HCT116 (cell line): Measurements from ENCODE around the gene MZT1.

ENCODE experiments used
- EZH2 ChIP-seq: fragments of 200-600 bp; sonication (generic); IDR thresholded peaks from 2 replicates; pipeline ENCODE4 v1.6.1; 2017; ENCODE audit warnings: antibody characterized with exemption, mixed run types
- POLR2A ChIP-seq: IDR thresholded peaks from 2 replicates; pipeline ENCODE4 v1.7.0; 2011; ENCODE audit warnings: borderline replicate concordance; ENCODE audit not compliant: insufficient read depth, insufficient read length; ENCODE audit errors: extremely low read depth
- POLR2AphosphoS5 ChIP-seq: IDR thresholded peaks from 2 replicates; pipeline ENCODE4 v1.6.1; 2011; ENCODE audit warnings: mild to moderate bottlenecking, low read depth, low read length, moderate library complexity
- TF ChIP-seq, protein P1 (sequence below), 3 experiments: fragments of 200-600 bp in 1 of 3; sonication (generic) in 1 of 3; IDR thresholded peaks in 2 of 3; conservative IDR thresholded peaks in 1 of 3; 2 replicates each; pipeline ENCODE4 v1.5.1; 2012 to 2017; ENCODE audit warnings: low read depth in 2 of 3, low read length in 2 of 3, antibody characterized with exemption in 1 of 3, borderline replicate concordance in 1 of 3, control low read depth in 1 of 3, mild to moderate bottlenecking in 1 of 3, mixed read lengths in 1 of 3, mixed run types in 1 of 3, moderate library complexity in 1 of 3; ENCODE audit not compliant: insufficient read depth in 1 of 3
- TF ChIP-seq, protein P2 (sequence below): IDR thresholded peaks from 2 replicates; pipeline ENCODE4 v1.6.1; 2012
- TF ChIP-seq, protein P3 (sequence below): IDR thresholded peaks from 2 replicates; pipeline ENCODE4 v1.6.1; 2011; ENCODE audit warnings: mild to moderate bottlenecking, low read length, moderate library complexity; ENCODE audit not compliant: insufficient replicate concordance; ENCODE audit errors: extremely low read depth
- TF ChIP-seq, protein P4 (sequence below): IDR thresholded peaks from 2 replicates; pipeline ENCODE4 v1.6.1; 2012

GRCh38 chr13:72740015-72740414 is 12.6 kb upstream of the MZT1 start:
- TF ChIP-seq EZH2: no peak
- TF ChIP-seq, protein P1, sequence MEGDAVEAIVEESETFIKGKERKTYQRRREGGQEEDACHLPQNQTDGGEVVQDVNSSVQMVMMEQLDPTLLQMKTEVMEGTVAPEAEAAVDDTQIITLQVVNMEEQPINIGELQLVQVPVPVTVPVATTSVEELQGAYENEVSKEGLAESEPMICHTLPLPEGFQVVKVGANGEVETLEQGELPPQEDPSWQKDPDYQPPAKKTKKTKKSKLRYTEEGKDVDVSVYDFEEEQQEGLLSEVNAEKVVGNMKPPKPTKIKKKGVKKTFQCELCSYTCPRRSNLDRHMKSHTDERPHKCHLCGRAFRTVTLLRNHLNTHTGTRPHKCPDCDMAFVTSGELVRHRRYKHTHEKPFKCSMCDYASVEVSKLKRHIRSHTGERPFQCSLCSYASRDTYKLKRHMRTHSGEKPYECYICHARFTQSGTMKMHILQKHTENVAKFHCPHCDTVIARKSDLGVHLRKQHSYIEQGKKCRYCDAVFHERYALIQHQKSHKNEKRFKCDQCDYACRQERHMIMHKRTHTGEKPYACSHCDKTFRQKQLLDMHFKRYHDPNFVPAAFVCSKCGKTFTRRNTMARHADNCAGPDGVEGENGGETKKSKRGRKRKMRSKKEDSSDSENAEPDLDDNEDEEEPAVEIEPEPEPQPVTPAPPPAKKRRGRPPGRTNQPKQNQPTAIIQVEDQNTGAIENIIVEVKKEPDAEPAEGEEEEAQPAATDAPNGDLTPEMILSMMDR (IDR thresholded peaks at IDR 0.05 in 2 of 3, conservative IDR thresholded peaks at IDR 0.05 in 1 of 3; ENCODE audit: borderline replicate concordance in 1 of 3, insufficient read depth in 1 of 3, low read depth in 2 of 3, low read length in 2 of 3): no peak
- TF ChIP-seq, protein P2, sequence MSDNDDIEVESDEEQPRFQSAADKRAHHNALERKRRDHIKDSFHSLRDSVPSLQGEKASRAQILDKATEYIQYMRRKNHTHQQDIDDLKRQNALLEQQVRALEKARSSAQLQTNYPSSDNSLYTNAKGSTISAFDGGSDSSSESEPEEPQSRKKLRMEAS: no peak
- TF ChIP-seq POLR2A: no peak
- no peak for TF ChIP-seq POLR2AphosphoS5
- TF ChIP-seq, protein P3, sequence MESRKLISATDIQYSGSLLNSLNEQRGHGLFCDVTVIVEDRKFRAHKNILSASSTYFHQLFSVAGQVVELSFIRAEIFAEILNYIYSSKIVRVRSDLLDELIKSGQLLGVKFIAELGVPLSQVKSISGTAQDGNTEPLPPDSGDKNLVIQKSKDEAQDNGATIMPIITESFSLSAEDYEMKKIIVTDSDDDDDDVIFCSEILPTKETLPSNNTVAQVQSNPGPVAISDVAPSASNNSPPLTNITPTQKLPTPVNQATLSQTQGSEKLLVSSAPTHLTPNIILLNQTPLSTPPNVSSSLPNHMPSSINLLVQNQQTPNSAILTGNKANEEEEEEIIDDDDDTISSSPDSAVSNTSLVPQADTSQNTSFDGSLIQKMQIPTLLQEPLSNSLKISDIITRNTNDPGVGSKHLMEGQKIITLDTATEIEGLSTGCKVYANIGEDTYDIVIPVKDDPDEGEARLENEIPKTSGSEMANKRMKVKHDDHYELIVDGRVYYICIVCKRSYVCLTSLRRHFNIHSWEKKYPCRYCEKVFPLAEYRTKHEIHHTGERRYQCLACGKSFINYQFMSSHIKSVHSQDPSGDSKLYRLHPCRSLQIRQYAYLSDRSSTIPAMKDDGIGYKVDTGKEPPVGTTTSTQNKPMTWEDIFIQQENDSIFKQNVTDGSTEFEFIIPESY: no peak
- TF ChIP-seq, protein P4, sequence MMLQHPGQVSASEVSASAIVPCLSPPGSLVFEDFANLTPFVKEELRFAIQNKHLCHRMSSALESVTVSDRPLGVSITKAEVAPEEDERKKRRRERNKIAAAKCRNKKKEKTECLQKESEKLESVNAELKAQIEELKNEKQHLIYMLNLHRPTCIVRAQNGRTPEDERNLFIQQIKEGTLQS: no peak
